Spleen (tissue), 13 donors: ENCODE data around the gene CTH. TPM values are rescaled to one million over a fixed set of nuclear protein-coding genes. Genes with fewer than 3 reads are reported as not detected.
A peak's percentile ranks its signal among the peaks of the same experiment; 100 is the strongest.
"Not testable (repeated sequence)": the region's sequence is repeated elsewhere in the genome, so short reads cannot be mapped to it uniquely, and the experiment has no call there.

Source experiments
- DNase-seq: peaks from one replicate; pipeline ENCODE4 v3.0.0-alpha.2; 2020
- H3K27ac ChIP-seq, 8 donors: fragments of 200-600 bp; sonication (generic) in 7 of 8; 1 replicate in 4 of 8; 2 replicates in 4 of 8; pipeline versions ENCODE4 v1.5.0 to v1.8.0; 2016 to 2021; ENCODE audit warnings: inconsistent platforms in 4 of 8, mild to moderate bottlenecking in 4 of 8, moderate library complexity in 1 of 8
- H3K27me3 ChIP-seq, 7 donors: fragments of 200-600 bp; sonication (generic) in 6 of 7; replicated peaks in 1 of 7; 1 replicate in 4 of 7; 2 replicates in 3 of 7; pipeline versions ENCODE4 v1.5.0 to v1.8.0; 2016 to 2021; ENCODE audit warnings: inconsistent platforms in 3 of 7, mild to moderate bottlenecking in 1 of 7
- H3K36me3 ChIP-seq, 6 donors: fragments of 200-600 bp; sonication (generic) in 5 of 6; 1 replicate in 4 of 6; 2 replicates in 2 of 6; pipeline versions ENCODE4 v1.5.0 to v1.8.0; 2016 to 2021; ENCODE audit warnings: inconsistent platforms in 2 of 6
- H3K4me1 ChIP-seq, 6 donors: fragments of 200-600 bp; sonication (generic) in 5 of 6; 1 replicate in 3 of 6; 2 replicates in 3 of 6; pipeline versions ENCODE4 v1.5.0 to v1.8.0; 2016 to 2021; ENCODE audit warnings: inconsistent platforms in 3 of 6
- H3K4me3 ChIP-seq, 8 donors: fragments of 200-600 bp; sonication (generic) in 7 of 8; 1 replicate in 4 of 8; 2 replicates in 4 of 8; pipeline versions ENCODE4 v1.5.0 to v1.8.0; 2016 to 2021; ENCODE audit warnings: inconsistent platforms in 4 of 8, mild to moderate bottlenecking in 4 of 8, moderate library complexity in 2 of 8
- H3K9me3 ChIP-seq, 8 donors: fragments of 200-600 bp; sonication (generic) in 7 of 8; 1 replicate in 4 of 8; 2 replicates in 4 of 8; pipeline versions ENCODE4 v1.5.0 to v1.8.0; 2016 to 2021; ENCODE audit warnings: inconsistent platforms in 4 of 8
- POLR2A ChIP-seq, 3 donors: fragments of 450-650 bp; IDR thresholded peaks; one replicate each; pipeline ENCODE4 v1.5.1; 2017; ENCODE audit warnings: antibody characterized with exemption in 3 of 3, mild to moderate bottlenecking in 1 of 3
- POLR2AphosphoS5 ChIP-seq, 3 donors: sonication (generic); formaldehyde crosslinking; IDR thresholded peaks; one replicate each; pipeline ENCODE4 v1.5.1; 2017; ENCODE audit warnings: antibody characterized with exemption in 3 of 3
- WGBS, 5 donors: extraction: QIAGEN DNeasy Blood & Tissue Kit in 3 of 5; methylation state at CpG; one replicate each; pipeline versions ENCODE4 v1.1.5 to v1.1.7; 2013 to 2018; 5-methylcytosine and 5-hydroxymethylcytosine counted together
- intact Hi-C: fragments of 100-400 bp; cut with DNase I; formaldehyde crosslinking; loops from one replicate; pipeline ENCODE4 v1.15.0; 2023; ENCODE audit warnings: low total_unique reads
- long read RNA-seq, 2 donors: transcript quantifications; one replicate each; lab custom pipeline, GENCODE V29; 2026
- polyA plus RNA-seq, 3 donors: library from polyadenylated mRNA; stranded (reverse); fragments of 200-250 nt; gene quantifications; one replicate each; pipeline ENCODE4 v1.2.1, GENCODE V29; 2013
- total RNA-seq, 7 donors: library from RNA; depleted of rRNA in 3 of 7; stranded (reverse); fragments of >200 nt in 3 of 7; fragmentation: NEBNext Ultra II Directional in 4 of 7; extraction: Animal tissue kit (Norgen Biotek cat#: 25700) in 4 of 7; gene quantifications; one replicate each; pipeline versions ENCODE4 v1.1.0 to v1.2.1, GENCODE V29; 2016 to 2021
- TF ChIP-seq, protein P1 (sequence below), 11 experiments: fragments of 200-600 bp in 7 of 11; fragments of 450-650 bp in 4 of 11; sonication (generic) in 4 of 11; IDR thresholded peaks in 8 of 11; conservative IDR thresholded peaks in 3 of 11; 1 replicate in 7 of 11; 2 replicates in 4 of 11; pipeline versions ENCODE4 v1.4.0 to v1.8.0; 2016 to 2021; ENCODE audit warnings: antibody characterized with exemption in 11 of 11, inconsistent platforms in 4 of 11, mild to moderate bottlenecking in 1 of 11
- donor health status: healthy with polysubstance abuse.
- donor health status: DM: no; HTN: no; CAD: no; lungs with moderate emphysema.
- donor health status: DM: no; HTN: no; CAD: no.
- donor health status: Bipolar disorder and iron deficiency.
- donor health status: healthy.
- donor health status: DM: no; HTN: no; CAD: no.
- donor health status: DM: yes; HTN: yes; CAD: no.

Gene CTH
- 1 to 10 TPM; 1.0 to 2.7 (median 1.3) TPM for total RNA-seq
- 1 to 10 TPM in 2 of 3 donors, under 1 TPM in 1; 0.80 to 1.4 (median 1.0) TPM for polyA plus RNA-seq
- long read RNA-seq, donor 1, partial matches to known transcripts: 0 of 1 reads
- long read RNA-seq, donor 1, other reads (novel, unspliced or antisense): 0 of 1 reads
- long read RNA-seq, donor 2: 0 reads

DNA sequence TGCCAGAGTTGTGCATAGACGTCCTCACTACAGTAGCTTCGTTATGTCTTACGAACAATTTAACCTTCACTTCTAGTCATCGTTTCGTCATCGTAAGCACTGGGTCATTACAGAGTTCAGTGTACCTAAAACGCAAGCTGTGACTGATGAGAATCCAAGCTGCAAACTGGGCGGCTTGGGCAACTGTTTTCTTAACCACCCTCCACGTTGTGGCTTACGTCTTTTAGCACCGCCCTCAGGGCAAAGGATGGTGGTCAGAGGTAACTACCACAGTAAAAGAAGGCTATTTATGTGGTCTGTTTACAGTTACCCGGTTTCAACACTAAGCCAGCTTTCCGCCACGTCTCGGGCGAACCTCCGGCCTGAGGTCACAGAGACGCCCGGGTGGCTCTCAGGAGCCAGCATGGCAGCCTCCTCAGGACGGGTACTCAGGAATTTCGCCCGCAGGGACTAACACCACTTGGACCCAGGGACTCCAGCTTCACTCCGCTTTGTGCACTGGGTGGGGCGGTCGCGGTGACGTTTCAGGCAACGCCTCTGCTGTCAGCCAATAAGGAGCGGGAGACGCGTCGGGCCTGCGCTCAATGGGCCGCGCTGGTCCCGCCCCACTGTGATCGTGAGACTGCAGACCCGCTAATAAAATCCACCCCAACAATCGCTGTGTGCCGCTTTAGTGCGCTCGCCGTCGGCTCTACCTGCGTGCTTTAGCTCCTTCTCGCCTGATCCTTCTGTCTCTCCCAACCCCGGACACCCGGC lies at the start of gene CTH:
TSS of gene CTH (plus strand) at position 665 of the 756 bp plus-strand sequence. CDS start 148 bp downstream, outside the sequence.
- intact Hi-C loops: loop anchor here (10.0 kb wide), 1 partner anchor 56 kb away; the partner anchor contains the start of gene ANKRD13C
- Histone ChIP-seq H3K9me3 (no peaks in the 10 kb centered on the region), H3K27me3 (peaks cover 0 to 4% (median 0%) of the 10 kb centered on the region in 7 donors), H3K4me1 (peaks cover 5 to 29% (median 21%) of the 10 kb centered on the region in 6 donors), H3K36me3 (no peaks in the 10 kb centered on the region), H3K27ac (peak within 1 kb of the TSS; percentile 85 to 96 (median 93)), H3K4me3 (peak within 1 kb of the TSS; percentile 58 to 74 (median 66))
- WGBS, 5 donors: 0 to 1% (median 0%) methylated on average over 39 to 48 of the region's 48 CpGs
- peak in 1 of 3 donors; percentile 87 for TF ChIP-seq POLR2A (IDR thresholded peaks at IDR 0.05)
- TF ChIP-seq, protein P1, sequence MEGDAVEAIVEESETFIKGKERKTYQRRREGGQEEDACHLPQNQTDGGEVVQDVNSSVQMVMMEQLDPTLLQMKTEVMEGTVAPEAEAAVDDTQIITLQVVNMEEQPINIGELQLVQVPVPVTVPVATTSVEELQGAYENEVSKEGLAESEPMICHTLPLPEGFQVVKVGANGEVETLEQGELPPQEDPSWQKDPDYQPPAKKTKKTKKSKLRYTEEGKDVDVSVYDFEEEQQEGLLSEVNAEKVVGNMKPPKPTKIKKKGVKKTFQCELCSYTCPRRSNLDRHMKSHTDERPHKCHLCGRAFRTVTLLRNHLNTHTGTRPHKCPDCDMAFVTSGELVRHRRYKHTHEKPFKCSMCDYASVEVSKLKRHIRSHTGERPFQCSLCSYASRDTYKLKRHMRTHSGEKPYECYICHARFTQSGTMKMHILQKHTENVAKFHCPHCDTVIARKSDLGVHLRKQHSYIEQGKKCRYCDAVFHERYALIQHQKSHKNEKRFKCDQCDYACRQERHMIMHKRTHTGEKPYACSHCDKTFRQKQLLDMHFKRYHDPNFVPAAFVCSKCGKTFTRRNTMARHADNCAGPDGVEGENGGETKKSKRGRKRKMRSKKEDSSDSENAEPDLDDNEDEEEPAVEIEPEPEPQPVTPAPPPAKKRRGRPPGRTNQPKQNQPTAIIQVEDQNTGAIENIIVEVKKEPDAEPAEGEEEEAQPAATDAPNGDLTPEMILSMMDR (IDR thresholded peaks at IDR 0.05 in 8 of 11, conservative IDR thresholded peaks at IDR 0.05 in 3 of 11): peak in 1 of 11 experiments; percentile 36
- TF ChIP-seq POLR2AphosphoS5 (IDR thresholded peaks at IDR 0.05): peak; percentile 94 to 98 (median 98)
- DNase-seq: peak; percentile 97

DNA sequence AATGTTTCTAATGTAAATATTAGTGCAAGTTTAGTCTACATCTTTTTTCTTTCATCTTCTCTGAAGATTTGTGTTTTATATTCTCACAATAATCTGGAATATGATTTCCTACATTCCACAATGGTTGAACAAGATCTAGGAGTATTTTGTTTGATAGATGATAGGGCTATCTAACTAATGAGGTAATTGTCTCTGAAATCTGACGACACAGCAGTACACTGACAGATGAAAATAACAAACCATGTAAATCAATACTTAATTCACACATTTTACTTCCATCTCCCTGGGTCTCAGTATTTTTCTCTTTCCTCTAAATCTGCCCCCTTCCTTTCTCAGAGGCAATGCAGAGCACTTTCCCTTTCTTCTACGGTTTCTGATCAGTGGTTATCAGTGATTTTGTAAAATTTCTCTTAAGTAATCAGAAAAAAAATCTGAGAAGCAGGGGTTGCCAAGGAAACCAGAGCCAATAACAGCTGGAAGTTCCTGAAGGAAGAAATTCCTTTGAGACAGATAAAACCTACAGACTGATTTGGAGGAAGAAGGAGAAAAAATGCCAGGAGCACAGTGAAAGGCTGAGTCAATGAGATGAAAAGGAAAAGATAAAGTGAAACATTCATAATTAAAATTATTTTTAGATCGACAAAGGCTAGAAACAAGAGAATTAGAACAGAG lies 49.2 kb upstream of the CTH start:
- no peak overlapping the region for H3K4me3 ChIP-seq
- H3K4me1 ChIP-seq: no peaks in the 10 kb centered on the region
- no peaks in the 10 kb centered on the region for H3K36me3 ChIP-seq
- DNase-seq: no peak
- no peak overlapping the region for H3K27ac ChIP-seq
- WGBS, 5 donors: 77 to 85% (median 81%) methylated on average over 3 of the region's 3 CpGs
- no peaks in the 10 kb centered on the region for H3K9me3 ChIP-seq
- H3K27me3 ChIP-seq: no peaks in the 10 kb centered on the region
- intact Hi-C loops: no loop called here
- TF ChIP-seq POLR2A (IDR thresholded peaks at IDR 0.05) (no peak), POLR2AphosphoS5 (IDR thresholded peaks at IDR 0.05) (no peak)
- TF ChIP-seq, protein P1 (IDR thresholded peaks at IDR 0.05 in 8 of 11, conservative IDR thresholded peaks at IDR 0.05 in 3 of 11): no peak

DNA sequence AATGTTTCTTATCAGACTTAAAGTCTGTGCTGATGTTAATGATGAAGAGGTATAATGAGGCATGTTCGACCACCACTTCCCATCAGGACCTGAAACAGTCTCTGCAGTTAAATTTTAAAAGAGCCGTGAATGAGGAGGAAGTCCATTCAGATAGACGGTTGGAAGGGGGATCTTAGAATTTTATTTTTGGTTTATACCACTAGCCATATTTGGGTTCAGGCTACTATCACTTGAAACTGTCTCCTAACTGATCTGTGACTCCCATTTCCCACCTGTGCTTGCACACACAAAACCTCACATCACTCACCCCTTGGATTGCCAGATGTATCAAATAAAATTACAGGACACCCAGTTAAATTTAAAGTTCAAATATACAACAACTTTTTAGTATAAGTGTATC lies 46.6 kb upstream of the CTH start:
- peaks cover 0 to 16% (median 0%) of the 10 kb centered on the region in 6 donors for H3K36me3 ChIP-seq
- no peaks in the 10 kb centered on the region for H3K4me1 ChIP-seq
- no peaks in the 10 kb centered on the region for H3K9me3 ChIP-seq
- intact Hi-C loops: no loop called here
- WGBS, 5 donors: 66 to 88% (median 80%) methylated on average over 3 of the region's 3 CpGs
- DNase-seq: no peak
- no peak overlapping the region for H3K4me3 ChIP-seq
- no peaks in the 10 kb centered on the region for H3K27me3 ChIP-seq
- TF ChIP-seq POLR2AphosphoS5 (IDR thresholded peaks at IDR 0.05) (no peak), POLR2A (IDR thresholded peaks at IDR 0.05) (no peak)
- TF ChIP-seq, protein P1 (IDR thresholded peaks at IDR 0.05 in 8 of 11, conservative IDR thresholded peaks at IDR 0.05 in 3 of 11): no peak
- H3K27ac ChIP-seq: no peak overlapping the region

DNA sequence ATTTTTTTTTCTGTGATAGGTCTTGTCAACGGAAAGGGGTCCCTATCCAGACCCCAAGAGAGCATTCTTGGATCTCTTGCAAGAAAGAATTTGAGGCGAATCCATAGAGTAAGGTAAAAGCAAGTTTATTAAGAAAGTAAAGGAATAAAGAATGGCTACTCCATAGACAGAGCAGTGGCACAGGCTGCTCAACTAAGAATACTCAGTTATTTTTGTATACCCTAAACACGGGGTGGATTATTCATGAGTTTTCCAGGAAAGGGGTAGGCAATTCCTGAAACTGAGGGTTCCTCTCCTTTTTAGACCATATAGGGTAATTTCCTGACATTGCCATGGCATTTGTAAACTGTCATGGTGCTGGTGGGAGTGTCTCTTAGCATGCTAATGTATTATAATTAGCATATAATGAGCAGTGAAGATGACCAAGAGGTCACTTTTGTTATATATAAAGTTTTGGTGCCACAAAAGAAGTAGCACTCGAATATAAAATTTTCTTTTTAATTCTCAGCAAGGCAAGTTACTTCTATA lies 44.6 kb upstream of the CTH start:
- WGBS, 5 donors: 83 to 92% (median 87%) methylated on average over 4 of the region's 4 CpGs

DNA sequence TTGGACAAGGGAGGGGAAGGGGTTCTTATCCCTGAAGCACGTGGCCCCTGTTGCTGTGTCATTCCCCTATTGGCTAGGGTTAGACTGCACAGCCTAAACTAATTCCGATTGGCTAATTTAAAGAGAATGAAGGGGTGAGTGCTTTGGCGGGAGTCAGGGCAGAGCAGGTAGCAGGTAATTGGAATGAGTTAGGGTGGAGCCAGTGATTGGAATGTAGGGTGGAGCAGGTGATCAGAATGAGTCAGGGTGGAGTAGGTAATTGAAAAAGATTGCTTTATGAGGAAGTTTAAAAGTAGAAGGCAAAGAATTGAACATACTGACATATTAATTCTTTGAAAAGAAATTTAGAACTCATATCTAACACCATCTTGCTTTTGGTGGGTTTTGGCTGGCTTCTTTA lies 44.1 kb upstream of the CTH start:
- H3K4me1 ChIP-seq, DNase-seq, H3K9me3 ChIP-seq, H3K27ac ChIP-seq, H3K4me3 ChIP-seq, intact Hi-C loops, H3K27me3 ChIP-seq: not testable (repeated sequence)
- 67 to 93% (median 88%) methylated on average over 3 of the region's 3 CpGs for WGBS, 5 donors
- peaks cover 0 to 16% (median 0%) of the 10 kb centered on the region in 6 donors for H3K36me3 ChIP-seq

More for the DNA sequence above, 44.6 kb upstream of the CTH start:
- H3K4me1 ChIP-seq, H3K4me3 ChIP-seq, H3K9me3 ChIP-seq, intact Hi-C loops, H3K27me3 ChIP-seq, H3K27ac ChIP-seq, DNase-seq: not testable (repeated sequence)
- peaks cover 0 to 16% (median 0%) of the 10 kb centered on the region in 6 donors for H3K36me3 ChIP-seq

DNA sequence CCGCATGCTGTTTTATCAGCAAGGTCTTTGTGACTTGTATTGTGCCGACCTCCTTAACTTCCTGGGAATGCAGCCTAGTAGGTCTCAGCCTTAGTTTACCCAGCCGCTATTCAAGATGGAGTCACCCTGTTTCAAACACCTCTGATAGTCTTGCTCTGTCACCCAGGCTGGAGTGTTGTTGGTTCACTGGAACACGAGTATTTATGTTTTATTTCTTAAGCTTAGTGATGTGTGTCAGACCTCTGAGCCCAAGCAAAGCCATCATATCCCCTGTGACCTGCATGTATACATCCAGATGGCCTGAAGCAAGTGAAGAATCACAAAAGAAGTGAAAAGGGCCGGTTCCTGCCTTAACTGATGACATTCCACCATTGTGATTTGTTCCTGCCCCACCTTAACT lies 43.7 kb upstream of the CTH start:
- DNase-seq, H3K27me3 ChIP-seq, H3K27ac ChIP-seq, intact Hi-C loops, H3K4me3 ChIP-seq, H3K4me1 ChIP-seq, H3K9me3 ChIP-seq: not testable (repeated sequence)
- 80 to 92% (median 86%) methylated on average over 5 of the region's 5 CpGs for WGBS, 5 donors
- H3K36me3 ChIP-seq: peaks cover 0 to 16% (median 0%) of the 10 kb centered on the region in 6 donors

DNA sequence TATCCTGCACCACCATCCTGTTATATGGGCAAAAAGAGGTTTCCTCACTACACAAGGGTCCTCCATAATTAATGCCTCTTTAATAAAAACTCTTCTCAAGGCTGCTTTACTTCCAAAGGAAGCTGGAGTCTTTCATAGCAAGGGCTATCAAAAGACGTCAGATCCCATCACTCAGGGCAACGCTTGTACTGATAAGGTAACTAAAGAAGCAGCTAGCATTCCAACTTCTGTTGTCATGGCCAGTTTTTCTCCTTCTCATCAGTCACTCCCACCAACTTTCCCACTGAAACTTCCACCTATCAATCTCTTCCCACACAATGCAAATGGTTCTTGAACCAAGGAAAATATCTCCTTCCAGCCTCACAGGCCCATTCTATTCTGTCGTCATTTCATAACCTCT lies 39.5 kb upstream of the CTH start:
- H3K9me3 ChIP-seq, intact Hi-C loops, H3K4me1 ChIP-seq, DNase-seq, H3K27ac ChIP-seq, H3K27me3 ChIP-seq, H3K4me3 ChIP-seq: not testable (repeated sequence)
- WGBS, 5 donors: 86 to 93% (median 89%) methylated on average over 3 of the region's 3 CpGs
- H3K36me3 ChIP-seq: peaks cover 0 to 16% (median 0%) of the 10 kb centered on the region in 6 donors
